ENCODE data around the gene LGALS3.

- no peak for TF ChIP-seq CTCF (IDR thresholded peaks at IDR 0.05; ENCODE audit: poor library complexity)
- no peak for TF ChIP-seq EZH2 (IDR thresholded peaks at IDR 0.05; ENCODE audit: borderline replicate concordance)
- no peak for TF ChIP-seq EZH2phosphoT487 (IDR thresholded peaks at IDR 0.05; ENCODE audit: low read depth, severe bottlenecking, unreplicated experiment)
Observed at GRCh38 chr14:55158412-55158811, 29.4 kb downstream of the LGALS3 start.
